H9 (cell line): ENCODE results near the gene CCDC92B. TPM values are rescaled to one million over a fixed set of nuclear protein-coding genes. Genes with fewer than 3 reads are reported as not detected.

ENCODE experiments used
- DNase-seq: peaks from one replicate; pipeline ENCODE4 v3.0.0-alpha.2; 2017
- H2AFZ ChIP-seq: one replicate; pipeline ENCODE4 v1.6.1; 2013; ENCODE audit warnings: mild to moderate bottlenecking, low read length, control low read depth, moderate library complexity
- H2AK5ac ChIP-seq: 2 replicates; pipeline ENCODE4 v1.6.1; 2013; ENCODE audit warnings: low read length, control low read depth, mixed read lengths; ENCODE audit not compliant: insufficient read length
- H2BK120ac ChIP-seq: one replicate; pipeline ENCODE4 v1.6.1; 2013; ENCODE audit warnings: low read depth, mild to moderate bottlenecking, low read length, control low read depth, inconsistent platforms; ENCODE audit not compliant: poor library complexity, severe bottlenecking
- H2BK12ac ChIP-seq: 2 replicates; pipeline ENCODE4 v1.6.1; 2013; ENCODE audit warnings: low read length, control low read depth, mixed read lengths, low read depth; ENCODE audit not compliant: insufficient read length
- H2BK15ac ChIP-seq: 2 replicates; pipeline ENCODE4 v1.6.1; 2013; ENCODE audit warnings: low read depth, low read length, control low read depth
- H2BK20ac ChIP-seq: one replicate; pipeline ENCODE4 v1.6.1; 2013; ENCODE audit warnings: low read depth, mild to moderate bottlenecking, low read length, control low read depth, inconsistent platforms; ENCODE audit not compliant: poor library complexity, severe bottlenecking
- H2BK5ac ChIP-seq: 2 replicates; pipeline ENCODE4 v1.6.1; 2013; ENCODE audit warnings: low read length, control low read depth, mixed read lengths; ENCODE audit not compliant: insufficient read length
- H3K14ac ChIP-seq: 2 replicates; pipeline ENCODE4 v1.6.1; 2013; ENCODE audit warnings: low read length, control low read depth; ENCODE audit not compliant: insufficient read depth
- H3K18ac ChIP-seq: 2 replicates; pipeline ENCODE4 v1.6.1; 2013; ENCODE audit warnings: low read depth, mild to moderate bottlenecking, mixed read lengths, low read length, control low read depth; ENCODE audit not compliant: insufficient read length
- H3K23ac ChIP-seq: 2 replicates; pipeline ENCODE4 v1.6.1; 2013; ENCODE audit warnings: low read length, control low read depth, mixed read lengths, low read depth; ENCODE audit not compliant: insufficient read length
- H3K23me2 ChIP-seq: 2 replicates; pipeline ENCODE4 v1.6.1; 2013; ENCODE audit warnings: low read depth, mild to moderate bottlenecking, mixed read lengths, low read length, control low read depth; ENCODE audit not compliant: insufficient read length, poor library complexity, severe bottlenecking
- H3K27ac ChIP-seq: 2 replicates; pipeline ENCODE4 v1.5.1; 2013; ENCODE audit warnings: low read length, control low read depth, mixed read lengths, low read depth; ENCODE audit not compliant: insufficient read length
- H3K27me3 ChIP-seq: 2 replicates; pipeline ENCODE4 v1.6.1; 2013; ENCODE audit warnings: low read length, control low read depth, inconsistent platforms; ENCODE audit not compliant: insufficient read depth
- H3K4ac ChIP-seq: 2 replicates; pipeline ENCODE4 v1.6.1; 2013; ENCODE audit warnings: low read depth, mild to moderate bottlenecking, control low read depth, inconsistent platforms, low read length, moderate library complexity
- H3K4me1 ChIP-seq: 2 replicates; pipeline ENCODE4 v1.6.1; 2013; ENCODE audit warnings: low read length, control low read depth, inconsistent platforms; ENCODE audit not compliant: insufficient read depth
- H3K4me2 ChIP-seq: 2 replicates; pipeline ENCODE4 v1.6.1; 2013; ENCODE audit warnings: low read length, control low read depth, mixed read lengths; ENCODE audit not compliant: insufficient read length, insufficient read depth
- H3K56ac ChIP-seq: 2 replicates; pipeline ENCODE4 v1.6.1; 2013; ENCODE audit warnings: low read depth, mild to moderate bottlenecking, mixed read lengths, low read length, control low read depth; ENCODE audit not compliant: insufficient read length
- H3K79me1 ChIP-seq: 2 replicates; pipeline ENCODE4 v1.6.1; 2013; ENCODE audit warnings: low read depth, mild to moderate bottlenecking, moderate library complexity, low read length, control low read depth, inconsistent platforms; ENCODE audit not compliant: insufficient read depth, poor library complexity, severe bottlenecking
- H3K79me2 ChIP-seq: 2 replicates; pipeline ENCODE4 v1.6.1; 2013; ENCODE audit warnings: low read length, control low read depth, inconsistent platforms; ENCODE audit not compliant: insufficient read depth
- H3K9ac ChIP-seq: 2 replicates; pipeline ENCODE4 v1.6.1; 2013; ENCODE audit warnings: low read length, control low read depth, mixed read lengths; ENCODE audit not compliant: insufficient read length; ENCODE audit errors: extremely low read depth
- H3K9me3 ChIP-seq: one replicate; pipeline ENCODE4 v1.6.1; 2013; ENCODE audit warnings: low read depth, low read length, inconsistent platforms; ENCODE audit not compliant: control insufficient read depth
- H3T11ph ChIP-seq: one replicate; pipeline ENCODE4 v1.6.1; 2013; ENCODE audit warnings: mild to moderate bottlenecking, low read length, control low read depth, inconsistent platforms
- H4K20me1 ChIP-seq: one replicate; pipeline ENCODE4 v1.6.1; 2013; ENCODE audit not compliant: control insufficient read depth, insufficient read length, insufficient read depth
- H4K5ac ChIP-seq: 2 replicates; pipeline ENCODE4 v1.6.1; 2013; ENCODE audit warnings: low read depth, mild to moderate bottlenecking, mixed read lengths, low read length, control low read depth; ENCODE audit not compliant: insufficient read length
- H4K8ac ChIP-seq: replicated peaks from 2 replicates; pipeline ENCODE4 v1.6.1; 2013; ENCODE audit warnings: low read length, control low read depth, mixed read lengths, low read depth; ENCODE audit not compliant: insufficient read length
- H4K91ac ChIP-seq: 2 replicates; pipeline ENCODE4 v1.6.1; 2013; ENCODE audit warnings: low read depth, mild to moderate bottlenecking, moderate library complexity, mixed read lengths, low read length, control low read depth; ENCODE audit not compliant: insufficient read length
- H3K27ac Mint-ChIP-seq, 3 experiments: 2 replicates in 2 of 3; 3 replicates in 1 of 3; pipeline ENCODE4 v1.8.0; 2020 to 2021; ENCODE audit warnings: mixed read lengths in 3 of 3, mild to moderate bottlenecking in 1 of 3, moderate library complexity in 1 of 3
- H3K27me3 Mint-ChIP-seq: 2 replicates; pipeline ENCODE4 v1.8.0; 2021; ENCODE audit warnings: low read depth, mild to moderate bottlenecking, moderate library complexity, mixed read lengths
- H3K36me3 Mint-ChIP-seq, 3 experiments: 2 replicates in 2 of 3; 3 replicates in 1 of 3; pipeline ENCODE4 v1.8.0; 2020 to 2021; ENCODE audit warnings: low read depth in 3 of 3, mixed read lengths in 3 of 3; ENCODE audit not compliant: insufficient read depth in 1 of 3
- H3K4me1 Mint-ChIP-seq, 2 experiments: 2 replicates each; pipeline ENCODE4 v1.8.0; 2020; ENCODE audit warnings: mixed read lengths in 2 of 2
- H3K4me3 Mint-ChIP-seq, 2 experiments: 2 replicates in 1 of 2; 3 replicates in 1 of 2; pipeline ENCODE4 v1.8.0; 2020 to 2021; ENCODE audit warnings: mild to moderate bottlenecking in 2 of 2, mixed read lengths in 2 of 2, moderate library complexity in 1 of 2
- H3K9me3 Mint-ChIP-seq, 2 experiments: 2 replicates in 1 of 2; 3 replicates in 1 of 2; pipeline ENCODE4 v1.8.0; 2020; ENCODE audit warnings: mild to moderate bottlenecking in 2 of 2, mixed read lengths in 2 of 2, moderate library complexity in 1 of 2
- WGBS: extraction: QIAGEN DNeasy Blood & Tissue Kit; methylation state at CpG from one replicate; pipeline ENCODE4 v1.1.7; 2013; ENCODE audit warnings: missing lambda C conversion rate, low lambda C conversion rate, mixed read lengths; ENCODE audit not compliant: insufficient read length; ENCODE audit errors: extremely low coverage; 5-methylcytosine and 5-hydroxymethylcytosine counted together
- total RNA-seq: library from RNA; stranded (reverse); gene quantifications from 2 replicates; pipeline ENCODE4 v1.2.1, GENCODE V29; 2021
- TF ChIP-seq, protein P1 (sequence below): fragments of 200-600 bp; sonication (generic); conservative IDR thresholded peaks from 3 replicates; pipeline ENCODE4 v1.8.0; 2021; ENCODE audit warnings: antibody characterized with exemption, mild to moderate bottlenecking

The CCDC92B gene
- total RNA-seq, 1 experiment from 2014 or later: 8.0 TPM

GRCh38 chr17:2798678-2799077 is 49.2 kb upstream of the CCDC92B start:
- peaks cover 5% of the 10 kb centered on the region for H4K20me1 ChIP-seq
- no peak overlapping the region for H3K4me3 Mint-ChIP-seq
- peak; percentile 94 for DNase-seq

More at GRCh38 chr17:2798678-2799077, 49.2 kb upstream of the CCDC92B start:
- H3K9me3 Mint-ChIP-seq: no peaks in the 10 kb centered on the region
- H3K27ac Mint-ChIP-seq: 0 out of 7 replicates have a peak overlapping the region, but pooled peaks of 1 of the 3 experiments have one; percentile 9
- TF ChIP-seq, protein P1, sequence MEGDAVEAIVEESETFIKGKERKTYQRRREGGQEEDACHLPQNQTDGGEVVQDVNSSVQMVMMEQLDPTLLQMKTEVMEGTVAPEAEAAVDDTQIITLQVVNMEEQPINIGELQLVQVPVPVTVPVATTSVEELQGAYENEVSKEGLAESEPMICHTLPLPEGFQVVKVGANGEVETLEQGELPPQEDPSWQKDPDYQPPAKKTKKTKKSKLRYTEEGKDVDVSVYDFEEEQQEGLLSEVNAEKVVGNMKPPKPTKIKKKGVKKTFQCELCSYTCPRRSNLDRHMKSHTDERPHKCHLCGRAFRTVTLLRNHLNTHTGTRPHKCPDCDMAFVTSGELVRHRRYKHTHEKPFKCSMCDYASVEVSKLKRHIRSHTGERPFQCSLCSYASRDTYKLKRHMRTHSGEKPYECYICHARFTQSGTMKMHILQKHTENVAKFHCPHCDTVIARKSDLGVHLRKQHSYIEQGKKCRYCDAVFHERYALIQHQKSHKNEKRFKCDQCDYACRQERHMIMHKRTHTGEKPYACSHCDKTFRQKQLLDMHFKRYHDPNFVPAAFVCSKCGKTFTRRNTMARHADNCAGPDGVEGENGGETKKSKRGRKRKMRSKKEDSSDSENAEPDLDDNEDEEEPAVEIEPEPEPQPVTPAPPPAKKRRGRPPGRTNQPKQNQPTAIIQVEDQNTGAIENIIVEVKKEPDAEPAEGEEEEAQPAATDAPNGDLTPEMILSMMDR: no peak
- no peak overlapping the region for H2AK5ac ChIP-seq
- no CpG with 5 or more reads among the region's 11 CpGs for WGBS
- no peak overlapping the region for H4K8ac ChIP-seq
- peaks cover 19 to 27% of the 10 kb centered on the region in 2 experiments for H3K4me1 Mint-ChIP-seq
- no peaks in the 10 kb centered on the region for H3K9me3 ChIP-seq
- H3T11ph ChIP-seq: no peak overlapping the region
- H3K27me3 Mint-ChIP-seq: no peaks in the 10 kb centered on the region
- no peak overlapping the region for H3K23ac ChIP-seq
- H3K79me1 ChIP-seq: no peaks in the 10 kb centered on the region
- no peak overlapping the region for H3K4me2 ChIP-seq
- no peak overlapping the region for H2BK120ac ChIP-seq
- no peak overlapping the region for H2AFZ ChIP-seq
- no peak overlapping the region for H2BK20ac ChIP-seq
- H4K5ac ChIP-seq: no peak overlapping the region
- no peak overlapping the region for H2BK12ac ChIP-seq
- no peak overlapping the region for H3K14ac ChIP-seq
- no peak overlapping the region for H3K9ac ChIP-seq
- no peak overlapping the region for H4K91ac ChIP-seq
- H3K23me2 ChIP-seq: no peaks in the 10 kb centered on the region
- no peak overlapping the region for H3K18ac ChIP-seq
- H2BK5ac ChIP-seq: no peak overlapping the region
- no peaks in the 10 kb centered on the region for H3K4me1 ChIP-seq
- H3K56ac ChIP-seq: no peak overlapping the region
- no peak overlapping the region for H2BK15ac ChIP-seq
- no peaks in the 10 kb centered on the region for H3K27me3 ChIP-seq
- H3K27ac ChIP-seq: no peak overlapping the region
- no peaks in the 10 kb centered on the region; a peak in 1 of 7 replicates for H3K36me3 Mint-ChIP-seq
- H3K4ac ChIP-seq: no peak overlapping the region
- no peaks in the 10 kb centered on the region for H3K79me2 ChIP-seq
